ENCODE results near the gene OPRL1.
A peak's percentile ranks its signal among the peaks of the same experiment; 100 is the strongest.

The OPRL1 gene

GRCh38 chr20:64145458-64146300 is 65.8 kb downstream of the OPRL1 start:
- no peak for DNase-seq

GRCh38 chr20:64146301-64146935 is 66.5 kb downstream of the OPRL1 start:
- DNase-seq, result peak; percentile 67

- no peak for DNase-seq
Measured at GRCh38 chr20:64146936-64147477, 67.1 kb downstream of the OPRL1 start.

GRCh38 chr20:64148581-64148980 is 68.7 kb downstream of the OPRL1 start:
- no peak for DNase-seq

- DNase-seq, result no peak
Measured at GRCh38 chr20:64149141-64149540, 69.3 kb downstream of the OPRL1 start.

GRCh38 chr20:64149809-64150560 is 70.1 kb downstream of the OPRL1 start:
- no peak for DNase-seq
